ENCODE results near the gene HJURP. TPM values are rescaled to one million over a fixed set of nuclear protein-coding genes. Genes with fewer than 3 reads are reported as not detected.

Gene HJURP
- total RNA-seq, 1 experiment from 2014 or later, result 49.7 TPM

GRCh38 chr2:233815861-233816260 is 38.5 kb downstream of the HJURP start:
- no peak overlapping the region for H3K27ac ChIP-seq (ENCODE audit: insufficient read length, low read depth, low read length)
- no peak overlapping the region for H3K9ac ChIP-seq (ENCODE audit: extremely low read depth, insufficient read length, low read length)
- no peak overlapping the region for H3K4ac ChIP-seq (ENCODE audit: low read depth, low read length)
- H3K23me2 ChIP-seq (ENCODE audit: insufficient read length, low read depth, low read length, poor library complexity, severe bottlenecking), result no peaks in the 10 kb centered on the region
- H4K5ac ChIP-seq (ENCODE audit: insufficient read length, low read depth, low read length), result no peak overlapping the region
- no peak overlapping the region for H2BK20ac ChIP-seq (ENCODE audit: low read depth, low read length, poor library complexity, severe bottlenecking)
- no peaks in the 10 kb centered on the region for H3K36me3 Mint-ChIP-seq (ENCODE audit: insufficient read depth in 1 of 3, low read depth in 3 of 3)
- H3K4me1 Mint-ChIP-seq, result no peaks in the 10 kb centered on the region
- no peak overlapping the region for H2AK5ac ChIP-seq (ENCODE audit: insufficient read length, low read length)
- no peak for DNase-seq
- no peak overlapping the region for H3K4me3 Mint-ChIP-seq
- no peaks in the 10 kb centered on the region for H3K4me1 ChIP-seq (ENCODE audit: insufficient read depth, low read length)
- no peak overlapping the region for H3K23ac ChIP-seq (ENCODE audit: insufficient read length, low read depth, low read length)
- H2BK12ac ChIP-seq (ENCODE audit: insufficient read length, low read depth, low read length), result no peak overlapping the region
- H2BK15ac ChIP-seq (ENCODE audit: low read depth, low read length), result no peak overlapping the region
- H3K9me3 ChIP-seq (ENCODE audit: control insufficient read depth, low read depth, low read length), result no peaks in the 10 kb centered on the region
- H3K27me3 Mint-ChIP-seq (ENCODE audit: low read depth), result peaks cover 9% of the 10 kb centered on the region
- no peak overlapping the region for H3K18ac ChIP-seq (ENCODE audit: insufficient read length, low read depth, low read length)
- no peak overlapping the region for H3K14ac ChIP-seq (ENCODE audit: insufficient read depth, low read length)
- H3K56ac ChIP-seq (ENCODE audit: insufficient read length, low read depth, low read length), result no peak overlapping the region
- H4K91ac ChIP-seq (ENCODE audit: insufficient read length, low read depth, low read length), result no peak overlapping the region
- no peak overlapping the region for H3T11ph ChIP-seq (ENCODE audit: low read length)
- no peak overlapping the region for H2BK5ac ChIP-seq (ENCODE audit: insufficient read length, low read length)
- no peak overlapping the region for H4K8ac ChIP-seq (replicated peaks; ENCODE audit: insufficient read length, low read depth, low read length)
- no peak overlapping the region for H2AFZ ChIP-seq (ENCODE audit: low read length)
- no peaks in the 10 kb centered on the region for H3K79me2 ChIP-seq (ENCODE audit: insufficient read depth, low read length)
- no peaks in the 10 kb centered on the region for H3K27me3 ChIP-seq (ENCODE audit: insufficient read depth, low read length)
- no CpG with 5 or more reads among the region's 6 CpGs for WGBS (ENCODE audit: extremely low coverage, insufficient read length, low lambda C conversion rate)
- TF ChIP-seq CTCF (conservative IDR thresholded peaks at IDR 0.05), result no peak
- H3K79me1 ChIP-seq (ENCODE audit: insufficient read depth, low read depth, low read length, poor library complexity, severe bottlenecking), result no peaks in the 10 kb centered on the region
- H3K4me2 ChIP-seq (ENCODE audit: insufficient read depth, insufficient read length, low read length), result no peak overlapping the region
- no peak overlapping the region for H2BK120ac ChIP-seq (ENCODE audit: low read depth, low read length, poor library complexity, severe bottlenecking)
- H3K27ac Mint-ChIP-seq, result no peak overlapping the region
- H4K20me1 ChIP-seq (ENCODE audit: control insufficient read depth, insufficient read depth, insufficient read length), result no peaks in the 10 kb centered on the region
- H3K9me3 Mint-ChIP-seq, result no peaks in the 10 kb centered on the region

Measured in H9 (cell line).